PC-9 (cell line): ENCODE results near the gene SEPTIN11.

Experiments used
- CTCF ChIP-seq: fragments of 200-600 bp; sonication (generic); conservative IDR thresholded peaks from 2 replicates; pipeline ENCODE4 v1.6.1; 2017; ENCODE audit warnings: mixed run types, antibody characterized with exemption, mild to moderate bottlenecking, moderate library complexity
- EZH2 ChIP-seq: fragments of 200-600 bp; sonication (generic); IDR thresholded peaks from 2 replicates; pipeline ENCODE4 v1.8.0; 2017; ENCODE audit warnings: antibody characterized with exemption, low read depth

GRCh38 chr4:76950956-76951671 lies 1.6 kb downstream of the SEPTIN11 start:
- TF ChIP-seq CTCF (no peak), EZH2 (no peak)
